RPMI8226 (cell line): ENCODE results near the gene OR2F1.
"Not testable (repeated sequence)": the region's sequence is repeated elsewhere in the genome, so short reads cannot be mapped to it uniquely, and the experiment has no call there.

Experiments used
- DNase-seq: peaks from one replicate; pipeline ENCODE4 v3.0.0-alpha.2; 2015

OR2F1 gene

DNA sequence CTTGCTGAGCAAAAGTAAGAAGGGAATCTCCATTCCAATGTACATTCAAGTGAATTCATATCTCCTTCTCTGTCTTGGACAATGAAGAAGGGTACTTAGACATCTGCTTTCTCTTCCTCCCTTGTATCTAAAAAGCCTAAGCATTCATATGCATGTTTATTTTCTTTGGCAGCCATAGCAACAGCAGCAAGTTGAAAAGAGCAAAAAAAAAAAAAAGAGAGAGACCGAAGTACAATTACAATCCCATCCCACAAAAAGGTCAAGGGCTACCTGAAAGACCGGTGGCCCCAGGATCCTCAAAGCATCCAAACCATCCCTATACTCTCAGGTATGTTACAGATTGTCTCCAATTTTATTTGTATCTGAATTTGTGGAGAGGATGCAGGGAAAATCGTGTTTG, 4.1 kb downstream of the OR2F1 start:
- DNase-seq, result no peak

DNA sequence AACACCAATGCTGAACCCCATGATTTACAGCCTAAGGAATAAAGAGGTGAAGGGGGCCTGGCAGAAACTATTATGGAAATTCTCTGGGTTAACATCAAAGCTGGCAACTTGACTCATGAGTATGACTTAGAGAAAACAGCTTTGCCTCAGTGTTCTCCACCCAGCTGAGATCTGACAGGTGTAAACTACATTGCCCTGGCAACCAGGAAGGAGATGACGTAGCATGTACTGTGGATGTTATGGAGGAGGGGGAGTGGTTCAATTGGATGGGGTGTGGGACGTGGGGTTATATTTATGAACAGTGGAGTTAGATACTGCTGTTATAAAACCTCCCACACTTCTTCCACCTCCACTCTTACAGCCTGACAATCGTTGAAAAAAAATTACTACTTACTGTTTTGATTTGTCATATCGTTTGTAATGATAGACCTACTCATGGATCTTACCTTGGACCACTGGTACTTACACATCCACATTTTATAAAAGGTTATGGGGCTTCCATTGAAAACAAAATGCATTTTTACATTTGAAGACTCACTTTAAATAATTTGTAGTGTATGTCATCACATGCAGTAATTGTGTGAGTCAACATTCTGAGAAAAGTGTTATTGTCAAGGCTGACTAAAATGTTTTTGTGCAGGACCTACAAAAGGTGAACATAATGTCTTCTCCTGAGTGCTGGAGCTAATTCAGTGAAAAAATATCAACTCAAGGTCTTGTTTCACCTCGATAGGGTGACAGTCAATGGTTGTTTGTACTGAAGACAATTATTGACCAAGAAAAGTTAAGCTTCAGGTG, 6.4 kb downstream of the OR2F1 start:
- no peak for DNase-seq

DNA sequence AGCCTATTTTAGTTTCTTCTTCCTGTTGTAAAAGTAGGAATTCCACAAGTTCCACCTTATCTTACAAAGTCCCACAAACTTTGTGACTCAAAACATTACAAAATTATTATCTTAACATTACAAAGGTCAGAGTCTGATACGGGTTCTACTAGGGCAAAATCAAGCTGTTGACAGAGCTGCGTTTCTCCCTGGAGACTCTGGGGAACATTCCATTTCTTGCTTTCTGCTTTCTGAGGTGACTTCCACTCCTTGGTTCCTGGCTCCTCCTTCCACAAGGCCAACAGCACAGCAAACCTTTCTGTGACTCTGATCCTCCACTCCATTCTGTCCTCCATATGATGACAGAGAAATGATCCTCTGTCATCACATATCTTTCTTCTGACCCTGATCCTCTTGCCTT, 10.6 kb downstream of the OR2F1 start:
- no peak for DNase-seq

GRCh38 chr7:143967398-143967797, 12.8 kb downstream of the OR2F1 start:
- no peak for DNase-seq

GRCh38 chr7:143973870-143974416, 19.3 kb downstream of the OR2F1 start:
- no peak for DNase-seq

- no peak for DNase-seq
These were observed 19.8 kb downstream of the OR2F1 start for GRCh38 chr7:143974459-143974858.

DNA sequence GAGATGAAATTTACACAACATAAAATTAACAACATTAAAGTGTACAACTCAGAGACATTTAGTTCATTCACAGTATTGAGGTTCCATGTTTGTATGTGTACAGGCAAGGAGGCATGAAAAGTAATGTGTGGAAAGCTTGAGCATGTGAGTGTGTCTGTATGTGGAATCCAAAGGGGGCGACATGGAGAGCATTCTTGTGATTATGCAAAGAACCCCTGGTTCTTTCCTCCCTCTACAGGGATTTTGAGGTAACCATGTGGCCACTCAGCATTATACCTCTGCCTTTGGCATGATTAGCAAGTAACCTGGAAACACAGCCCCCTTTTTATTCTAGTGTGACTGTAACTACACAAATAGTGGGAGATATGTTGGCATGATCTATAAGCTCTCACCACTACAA, 21.0 kb downstream of the OR2F1 start:
- DNase-seq, result no peak

DNA sequence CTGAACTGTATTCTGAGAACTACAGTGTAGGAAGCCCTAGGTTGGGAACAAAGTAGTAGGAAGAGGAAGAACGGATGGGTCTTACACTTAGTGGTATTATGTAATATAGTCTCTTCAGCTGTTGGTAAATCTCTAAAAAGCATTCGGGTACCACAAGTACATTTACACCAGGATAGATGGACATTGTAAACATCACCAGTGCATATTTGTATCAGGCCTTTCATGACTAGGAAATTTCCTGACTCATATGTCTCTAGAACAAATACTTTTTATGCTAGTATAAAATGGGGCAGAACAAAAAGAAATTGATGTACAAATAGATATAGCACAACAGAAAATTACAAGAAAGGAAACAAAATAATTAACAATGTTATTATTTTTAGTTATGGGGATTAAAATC, 23.9 kb downstream of the OR2F1 start:
- no peak for DNase-seq

- no peak for DNase-seq
These were observed 24.7 kb downstream of the OR2F1 start for GRCh38 chr7:143979359-143979758.

DNA sequence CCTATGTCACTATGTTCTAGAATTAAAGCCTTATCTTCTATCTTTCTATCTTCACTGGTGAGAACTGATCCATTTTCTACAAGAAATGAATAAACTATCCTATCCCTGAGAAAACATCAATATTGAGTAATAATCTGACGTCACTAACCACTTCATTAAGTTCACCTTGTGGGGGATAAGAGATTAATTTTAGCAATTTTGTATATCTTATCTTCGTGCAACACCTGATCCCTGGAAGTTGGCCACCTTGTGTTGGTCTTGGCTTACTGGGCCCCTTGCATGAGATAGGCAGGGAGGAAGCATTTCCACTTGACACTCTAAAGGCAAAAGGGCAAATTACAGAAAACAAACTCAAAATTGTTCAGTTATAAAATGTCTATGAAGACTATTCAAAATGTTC, 25.4 kb downstream of the OR2F1 start:
- DNase-seq, result no peak

DNA sequence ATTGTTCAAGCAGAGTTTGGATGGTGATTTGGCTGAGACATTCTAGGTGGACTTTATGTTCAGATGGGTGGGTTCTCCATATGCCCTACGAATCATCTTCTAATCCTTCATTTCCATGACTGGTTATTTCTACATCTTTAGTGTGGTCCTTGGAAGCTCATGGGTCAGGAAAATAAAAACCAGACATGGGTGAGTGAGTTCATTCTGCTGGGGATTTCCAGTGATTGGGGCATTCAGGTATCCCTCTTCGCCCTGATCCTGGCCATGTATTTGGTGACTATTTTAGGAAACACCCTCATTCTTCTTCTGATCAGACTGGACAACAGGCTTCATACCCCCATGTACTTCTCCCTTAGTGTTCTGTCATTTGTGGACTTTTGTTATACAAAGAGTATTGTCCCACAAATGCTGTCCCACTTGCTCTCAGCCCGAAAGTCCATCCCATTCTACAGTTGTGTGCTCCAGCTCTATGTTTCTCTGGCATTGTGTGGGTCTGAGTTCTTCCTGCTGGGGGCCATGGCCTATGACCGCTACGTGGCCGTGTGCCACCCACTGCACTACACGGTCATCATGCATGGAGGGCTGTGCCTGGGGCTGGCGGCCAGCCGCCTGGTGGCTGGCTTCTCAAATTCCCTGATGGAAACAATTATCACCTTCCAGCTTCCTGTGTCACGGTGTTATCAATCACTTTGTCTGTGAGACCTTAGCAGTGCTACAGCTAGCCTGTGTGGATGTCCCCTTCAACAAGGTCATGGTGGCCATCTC, 26.3 kb downstream of the OR2F1 start:
- DNase-seq, result no peak

- DNase-seq, result no peak
These were observed 29.3 kb downstream of the OR2F1 start for GRCh38 chr7:143983960-143984359.

- no peak for DNase-seq
These were observed 32.9 kb downstream of the OR2F1 start for GRCh38 chr7:143987513-143987912.

GRCh38 chr7:143988976-143989745, 34.5 kb downstream of the OR2F1 start:
- no peak for DNase-seq

GRCh38 chr7:143992670-143993069, 38.0 kb downstream of the OR2F1 start:
- DNase-seq, result no peak

GRCh38 chr7:143993924-143994323, 39.3 kb downstream of the OR2F1 start:
- DNase-seq, result no peak

DNA sequence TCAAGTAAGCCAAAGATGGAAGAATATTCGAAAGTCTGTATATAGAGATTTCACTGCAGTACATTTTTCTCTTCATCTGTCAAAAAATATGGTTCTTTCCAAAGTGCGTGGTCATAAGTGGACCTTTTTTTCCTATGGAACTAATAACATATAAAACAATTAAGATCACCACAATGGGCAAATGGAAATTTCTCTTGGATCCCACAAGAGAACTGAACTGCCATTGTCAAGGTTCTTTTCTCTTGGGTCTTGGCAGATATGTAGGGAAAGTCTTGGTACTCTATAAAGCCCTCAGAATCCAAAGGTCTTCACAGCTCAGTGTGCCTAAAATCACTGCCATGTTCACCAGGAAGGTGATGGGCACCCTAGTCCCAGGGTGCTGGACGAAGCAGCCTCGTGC, 45.4 kb downstream of the OR2F1 start, which contains the start of gene OR6B1:
Gene OR6B1 (plus strand): TSS at position 301 of the 400 bp plus-strand sequence. CDS start 3,677 bp downstream, outside the sequence.
- DNase-seq, result no peak

GRCh38 chr7:144001543-144001942, 46.9 kb downstream of the OR2F1 start:
- DNase-seq, result no peak

GRCh38 chr7:144004703-144005102, 50.1 kb downstream of the OR2F1 start:
- DNase-seq, result no peak

GRCh38 chr7:144006029-144006691, 51.5 kb downstream of the OR2F1 start:
- no peak for DNase-seq

GRCh38 chr7:144006692-144007042, 52.0 kb downstream of the OR2F1 start:
- no peak for DNase-seq

- DNase-seq, result no peak
These were observed 54.7 kb downstream of the OR2F1 start for GRCh38 chr7:144009361-144009760.

DNA sequence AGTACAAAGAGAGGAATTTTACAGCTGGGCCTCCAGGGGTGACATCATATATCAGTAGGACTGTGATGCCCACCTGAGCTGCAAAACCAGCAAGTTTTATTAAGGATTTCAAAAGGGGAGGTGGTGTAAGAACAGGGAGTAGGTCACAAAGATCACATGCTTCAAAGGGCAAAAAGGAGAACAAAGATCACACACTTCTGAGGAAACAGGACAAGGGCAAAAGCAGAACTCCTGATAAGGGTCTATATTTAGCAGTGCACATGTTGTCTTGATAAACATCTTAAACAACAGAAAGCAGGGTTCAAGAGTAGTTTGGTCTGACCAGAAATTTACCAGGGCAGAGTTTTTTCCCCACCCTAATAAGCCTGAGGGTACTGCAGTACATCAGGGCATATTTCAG, 55.4 kb downstream of the OR2F1 start:
- not testable (repeated sequence) for DNase-seq
